ENCODE results near the gene H6PD.

H6PD gene

GRCh38 chr1:9240914-9241820 is 6.6 kb downstream of the H6PD start:
- no peak for DNase-seq (ENCODE audit: low read depth)

GRCh38 chr1:9241891-9242290 is 7.3 kb downstream of the H6PD start:
- DNase-seq (ENCODE audit: low read depth), result no peak

- DNase-seq (ENCODE audit: low read depth), result no peak
These were observed 7.9 kb downstream of the H6PD start for GRCh38 chr1:9242338-9242969.

GRCh38 chr1:9243066-9243739 is 8.6 kb downstream of the H6PD start:
- DNase-seq (ENCODE audit: low read depth), result no peak

DNA sequence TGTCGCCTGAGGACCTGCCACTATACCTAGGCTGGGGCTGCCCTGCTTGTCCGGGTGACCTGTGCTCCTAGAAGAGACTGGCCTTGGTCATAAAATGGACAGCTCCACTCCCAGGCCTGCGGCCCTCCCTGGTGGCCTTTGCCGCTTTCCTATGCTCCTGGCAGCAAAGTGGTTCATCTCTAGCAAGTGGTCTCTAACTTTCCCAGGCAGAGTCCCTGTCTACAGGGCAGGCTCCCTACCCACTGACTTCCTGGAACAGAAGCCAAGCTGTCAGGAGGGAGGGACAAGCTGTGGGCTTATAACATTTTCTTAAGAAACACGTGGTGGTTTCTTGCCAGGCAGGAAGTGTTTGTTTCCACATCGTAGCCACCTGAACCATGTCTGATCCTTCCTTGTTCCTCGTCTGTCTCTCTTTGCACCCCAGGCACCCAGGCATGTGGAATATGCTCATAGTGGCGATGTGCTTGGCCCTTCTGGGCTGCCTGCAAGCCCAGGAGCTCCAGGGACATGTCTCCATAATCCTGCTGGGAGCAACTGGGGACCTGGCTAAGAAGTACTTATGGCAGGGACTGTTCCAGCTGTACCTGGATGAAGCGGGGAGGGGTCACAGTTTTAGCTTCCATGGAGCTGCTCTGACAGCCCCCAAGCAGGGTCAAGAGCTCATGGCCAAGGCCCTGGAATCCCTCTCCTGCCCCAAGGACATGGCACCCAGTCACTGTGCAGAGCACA is 10.1 kb downstream of the H6PD start:
- no peak for DNase-seq (ENCODE audit: low read depth)

DNA sequence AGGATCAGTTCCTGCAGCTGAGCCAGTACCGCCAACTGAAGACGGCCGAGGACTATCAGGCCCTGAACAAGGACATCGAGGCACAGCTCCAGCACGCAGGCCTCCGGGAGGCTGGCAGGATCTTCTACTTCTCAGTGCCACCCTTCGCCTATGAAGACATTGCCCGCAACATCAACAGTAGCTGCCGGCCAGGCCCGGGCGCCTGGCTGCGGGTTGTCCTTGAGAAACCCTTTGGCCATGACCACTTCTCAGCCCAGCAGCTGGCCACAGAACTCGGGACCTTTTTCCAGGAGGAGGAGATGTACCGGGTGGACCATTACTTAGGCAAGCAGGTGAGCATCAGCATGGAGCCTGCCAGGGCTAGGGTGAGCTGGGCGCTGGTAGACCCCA is 10.7 kb downstream of the H6PD start:
- no peak for DNase-seq (ENCODE audit: low read depth)

DNA sequence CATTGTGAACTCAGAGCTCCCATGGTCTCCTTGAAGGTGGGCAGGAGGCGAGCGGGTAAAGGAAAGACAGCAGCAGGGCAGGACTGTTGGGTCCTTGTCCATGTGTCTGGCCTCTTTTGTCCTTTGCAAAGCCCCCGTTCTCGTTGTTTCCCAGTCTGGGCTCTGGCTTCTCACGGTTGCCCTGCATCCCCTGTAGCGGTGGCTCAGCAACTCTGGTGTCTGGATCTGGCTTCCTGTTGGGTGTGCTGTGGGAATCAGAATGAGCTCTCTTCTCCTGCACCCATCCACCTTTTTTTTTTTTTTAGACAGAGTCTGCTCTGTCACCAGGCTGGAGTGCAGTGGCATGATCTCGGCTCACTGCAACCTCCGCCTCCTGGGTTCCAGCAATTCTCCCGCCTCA is 11.1 kb downstream of the H6PD start:
- DNase-seq (ENCODE audit: low read depth), result no peak

DNA sequence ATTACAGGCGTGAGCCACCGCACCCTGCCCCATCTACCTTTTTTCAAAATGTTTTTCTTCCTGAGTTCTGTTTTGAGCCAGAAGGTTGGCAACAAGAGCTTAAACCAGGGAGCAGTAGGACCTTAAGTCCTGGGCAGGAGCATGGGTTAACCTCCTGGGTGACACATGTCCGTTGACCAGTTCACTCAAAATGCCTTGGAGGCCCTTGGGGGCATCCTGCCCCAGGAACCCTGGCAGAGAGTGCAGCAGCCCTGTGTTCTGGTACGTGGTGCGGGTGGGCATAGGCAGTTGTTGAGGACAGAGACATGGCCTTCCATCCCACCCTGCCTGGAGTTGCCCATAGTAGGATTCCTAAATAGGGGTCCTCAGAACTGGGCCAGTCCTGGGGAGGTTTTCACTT is 11.6 kb downstream of the H6PD start:
- DNase-seq (ENCODE audit: low read depth), result no peak

DNA sequence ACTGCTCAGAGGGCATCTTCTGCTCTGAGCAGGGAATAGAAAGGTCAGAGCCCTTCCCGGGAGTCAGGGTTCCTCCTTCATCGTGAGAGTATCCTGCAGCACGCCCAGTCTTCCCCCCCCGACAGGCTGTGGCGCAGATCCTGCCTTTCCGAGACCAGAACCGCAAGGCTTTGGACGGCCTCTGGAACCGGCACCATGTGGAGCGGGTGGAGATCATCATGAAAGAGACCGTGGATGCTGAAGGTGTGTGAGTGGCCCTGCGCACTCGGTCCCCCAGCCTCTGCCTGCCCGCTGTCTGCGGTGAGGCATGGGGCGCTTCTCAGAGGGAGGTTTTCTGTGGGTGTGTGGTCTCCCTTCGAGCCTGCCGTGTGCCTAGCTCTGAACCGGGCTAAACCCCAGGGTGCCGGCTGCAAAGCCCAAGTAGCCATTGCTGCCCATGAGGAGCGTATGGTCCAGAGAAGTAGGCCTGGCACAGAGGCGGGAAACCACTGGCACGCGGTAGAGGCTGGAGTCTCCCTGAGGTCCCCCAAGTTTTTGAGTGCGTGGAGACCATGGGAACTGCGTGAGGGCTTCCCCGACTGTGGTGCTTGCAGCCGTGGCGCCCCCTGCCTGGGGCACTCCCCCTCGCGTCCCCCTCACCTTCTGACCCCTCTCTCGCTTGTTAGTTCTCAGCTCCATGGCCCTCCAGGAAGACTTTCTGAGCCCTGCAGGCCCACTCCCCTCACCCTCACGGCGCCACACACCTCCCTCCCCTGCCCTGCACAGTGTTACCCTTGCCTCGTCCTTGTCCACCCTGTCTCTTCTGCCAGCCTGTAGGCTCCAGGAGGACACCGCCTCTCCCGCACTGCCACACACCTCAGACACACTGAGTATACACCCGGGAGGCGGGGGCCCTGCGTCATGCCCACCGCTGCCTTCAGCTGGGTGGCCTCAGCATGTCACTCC is 12.5 kb downstream of the H6PD start:
- DNase-seq (ENCODE audit: low read depth), result no peak

DNA sequence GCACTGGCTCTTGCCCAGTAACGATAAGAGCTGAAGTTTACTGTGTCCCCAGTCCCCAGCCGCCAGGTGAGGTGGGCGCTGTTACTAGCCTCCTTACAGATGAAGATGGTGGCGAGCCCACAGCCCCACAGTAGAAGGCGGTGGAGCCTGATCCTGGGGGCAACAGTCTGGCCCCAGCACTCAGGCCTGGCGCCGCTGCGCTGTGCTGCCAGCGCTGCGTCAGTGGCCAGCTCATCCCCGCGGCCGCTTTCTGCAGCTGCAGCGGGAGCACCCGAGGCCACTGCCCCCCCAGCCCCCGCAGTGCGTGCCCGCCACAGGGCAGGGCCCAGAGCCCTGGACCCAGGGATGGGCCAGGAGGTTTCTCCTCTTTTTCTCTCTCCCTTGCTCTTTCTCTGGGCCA is 13.3 kb downstream of the H6PD start:
- no peak for DNase-seq (ENCODE audit: low read depth)

DNA sequence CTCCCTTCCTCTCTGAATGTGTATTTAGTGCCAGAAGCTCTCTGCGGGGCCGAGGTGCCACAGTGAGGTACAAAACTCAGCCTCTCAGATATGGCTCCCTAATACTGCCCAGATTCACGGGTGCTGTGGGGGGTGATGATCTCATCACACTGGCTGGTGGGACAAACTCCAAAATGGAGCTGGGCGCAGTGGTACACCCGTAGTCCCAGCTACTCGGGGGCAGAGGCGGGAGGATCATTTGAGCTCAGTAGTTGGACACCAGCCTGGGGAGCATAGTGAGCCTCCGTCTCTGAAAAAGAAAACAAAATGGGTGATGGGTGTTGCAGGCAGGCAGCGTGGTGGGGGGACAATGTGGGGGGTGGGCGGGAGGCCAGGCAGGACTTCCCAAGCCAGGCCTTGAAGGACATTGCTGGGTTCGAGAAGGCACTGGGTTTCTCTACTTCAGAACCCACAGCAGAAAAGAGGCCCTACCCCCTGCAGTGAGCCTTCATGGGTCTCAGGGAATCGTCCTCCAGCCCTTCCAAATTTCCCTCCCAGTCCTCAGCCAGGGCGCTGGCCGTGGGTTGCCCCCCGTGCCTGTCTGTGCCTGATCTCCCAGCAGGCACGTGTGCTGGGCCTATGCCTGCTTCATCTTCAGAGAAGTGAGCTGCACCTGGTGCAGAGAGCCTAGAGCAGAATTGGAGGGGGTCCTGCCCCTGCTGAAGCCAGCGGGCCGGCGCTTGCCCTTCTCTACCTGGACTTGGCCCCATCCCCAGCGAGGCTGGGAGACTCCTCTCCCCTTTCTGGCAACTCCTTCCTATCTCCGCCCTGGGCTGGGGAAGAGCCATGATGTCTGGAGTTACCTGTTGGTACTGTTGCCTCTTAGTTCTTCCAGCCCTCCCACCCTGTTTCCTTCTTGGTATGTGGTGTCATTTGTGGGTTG is 14.0 kb downstream of the H6PD start:
- no peak for DNase-seq (ENCODE audit: low read depth)

DNA sequence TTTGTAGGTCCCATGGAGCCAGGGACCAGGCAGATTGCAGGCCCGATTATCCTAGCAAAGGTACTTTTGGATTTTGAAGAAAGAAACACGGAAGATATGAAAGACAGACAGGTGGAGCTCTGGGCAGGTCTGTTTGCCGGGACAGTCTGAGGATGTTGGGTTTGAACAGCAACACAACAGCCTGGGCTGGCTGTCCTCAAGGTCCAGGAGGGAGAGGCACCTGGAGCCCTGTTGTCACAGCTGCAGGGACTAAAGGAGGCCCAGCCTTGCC is 14.6 kb downstream of the H6PD start:
- DNase-seq (ENCODE audit: low read depth), result no peak

DNA sequence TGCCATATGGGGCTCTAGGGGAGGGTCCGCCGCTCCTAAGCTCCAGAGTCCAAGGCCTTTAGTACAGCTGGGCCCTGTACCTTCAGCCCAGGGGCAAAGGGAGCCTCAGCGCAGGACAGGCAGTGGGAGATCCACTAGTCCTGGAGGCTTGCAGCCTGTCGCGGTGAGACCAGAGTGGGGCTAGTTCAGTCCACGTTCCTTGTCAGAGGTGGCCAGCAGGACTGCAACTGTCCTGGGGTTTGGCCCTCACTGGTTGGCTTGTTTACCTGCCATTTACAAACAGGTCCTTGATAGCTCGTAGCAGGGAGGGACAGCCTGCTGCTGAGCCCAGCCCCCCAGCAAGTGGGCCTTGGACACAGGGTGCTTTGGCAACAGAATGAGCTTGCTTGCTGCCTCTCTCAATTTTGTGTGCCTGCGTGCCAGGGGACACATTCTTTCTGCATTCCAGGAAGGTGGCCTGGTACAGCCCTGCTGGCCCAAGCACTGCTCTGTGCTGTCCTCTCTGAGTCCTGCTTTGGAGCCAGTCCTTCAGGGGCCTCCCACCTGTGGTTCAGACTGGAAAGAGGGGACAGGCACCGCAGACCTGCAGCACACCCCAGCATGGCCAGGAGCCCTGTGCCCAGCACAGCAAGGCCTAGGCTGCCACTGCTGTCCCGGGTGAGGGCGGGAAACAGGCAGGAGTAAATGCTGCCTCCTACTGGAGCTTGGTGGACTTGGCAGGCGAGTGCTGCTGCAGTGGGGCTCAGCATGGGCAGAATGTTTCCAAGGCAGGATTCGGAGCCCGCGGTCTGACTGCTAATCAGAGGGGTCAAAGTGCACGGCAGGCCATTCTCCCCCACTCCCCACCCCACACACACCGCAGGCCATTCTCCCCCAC is 15.2 kb downstream of the H6PD start:
- no peak for DNase-seq (ENCODE audit: low read depth)

DNA sequence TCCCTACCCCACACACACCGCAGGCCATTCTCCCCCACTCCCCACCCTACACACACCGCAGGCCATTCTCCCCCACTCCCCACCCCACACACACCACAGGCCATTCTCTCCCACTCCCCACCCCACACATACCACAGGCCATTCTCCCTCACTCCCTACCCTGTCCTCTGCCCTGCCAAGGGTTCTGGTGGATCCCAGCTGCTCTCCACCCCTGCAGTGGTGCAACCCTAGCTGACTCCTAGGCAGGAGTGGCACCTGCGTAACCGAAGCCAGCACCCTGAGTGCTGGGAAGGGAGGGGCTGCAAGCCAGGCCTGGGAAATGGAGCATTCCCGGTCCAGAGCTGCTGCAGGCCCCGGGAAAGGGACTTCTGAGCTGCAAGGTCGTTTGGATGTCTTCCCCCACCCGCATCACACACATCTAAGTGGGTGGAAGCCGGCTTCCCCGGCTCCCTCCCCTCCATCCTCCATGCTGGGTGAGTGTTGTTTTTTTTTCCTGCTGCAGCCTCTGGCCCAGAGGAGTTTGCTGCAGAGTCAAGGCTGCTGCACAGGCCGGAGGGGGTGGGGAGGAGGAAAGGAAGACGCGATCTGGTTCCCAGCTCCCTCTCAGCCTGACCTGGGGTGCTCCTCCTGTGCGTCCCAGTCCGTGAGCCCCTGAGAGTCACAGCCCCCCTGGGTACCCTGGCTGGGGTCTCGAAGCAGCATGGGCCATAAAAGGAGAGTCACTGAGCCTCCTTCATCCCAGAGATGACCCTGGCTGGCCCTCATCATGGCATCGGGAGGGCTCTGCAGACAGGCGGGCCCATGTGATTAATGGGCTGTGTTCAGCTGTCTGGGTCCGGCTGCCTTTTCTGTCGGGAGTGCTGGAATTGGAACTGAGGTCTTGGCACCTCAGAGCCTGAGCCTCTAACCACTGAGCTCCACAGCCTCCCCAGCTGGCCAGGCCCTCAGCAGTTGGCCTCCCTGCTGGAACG is 16.1 kb downstream of the H6PD start:
- DNase-seq (ENCODE audit: low read depth), result no peak

DNA sequence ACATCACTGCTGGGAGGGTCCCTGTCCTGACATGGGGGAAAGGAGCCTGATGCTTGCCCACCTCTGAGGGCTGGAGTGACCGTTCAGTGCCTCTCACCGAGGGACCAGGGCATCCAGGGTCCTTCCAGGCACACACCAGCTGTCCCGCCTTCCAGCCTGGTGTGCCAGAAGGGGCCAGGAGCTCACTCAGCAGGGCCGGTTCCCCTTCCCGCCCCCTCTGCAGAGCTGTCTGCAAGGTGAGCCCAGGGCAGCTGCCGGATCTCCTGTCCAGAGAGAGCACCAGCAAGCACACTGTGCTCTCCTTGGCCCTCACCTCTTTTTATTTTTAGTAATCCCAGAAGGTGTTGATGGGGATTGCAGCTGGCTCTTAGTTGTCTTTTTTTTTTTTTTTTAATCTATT is 16.9 kb downstream of the H6PD start:
- DNase-seq (ENCODE audit: low read depth), result no peak

- DNase-seq (ENCODE audit: low read depth), result no peak
These were observed 18.4 kb downstream of the H6PD start for GRCh38 chr1:9253004-9253403.

- DNase-seq (ENCODE audit: low read depth), result no peak
These were observed 19.0 kb downstream of the H6PD start for GRCh38 chr1:9253453-9254105.

DNA sequence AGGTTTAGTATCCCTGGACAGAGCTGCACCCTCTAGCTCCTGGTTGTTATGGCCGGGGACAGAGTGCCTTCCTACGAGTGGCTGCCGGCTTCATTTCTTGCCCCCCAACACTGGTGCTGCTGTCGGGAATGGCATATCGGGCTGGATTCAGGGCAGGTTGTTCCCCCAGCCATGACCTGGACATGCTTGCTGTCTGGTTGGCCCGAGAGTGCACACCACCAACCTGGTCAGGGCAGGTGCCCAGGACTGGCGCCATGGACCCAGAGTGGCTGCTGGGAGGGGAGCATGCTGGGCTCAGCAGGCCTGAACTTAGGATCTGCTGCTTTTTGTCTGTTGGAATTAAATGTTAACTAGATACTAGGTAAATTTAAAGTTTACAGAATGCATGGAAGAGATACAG is 21.8 kb downstream of the H6PD start:
- no peak for DNase-seq (ENCODE audit: low read depth)
